ENCODE data around the gene ZBTB38. TPM values are rescaled to one million over a fixed set of nuclear protein-coding genes. Genes with fewer than 3 reads are reported as not detected.
A peak's percentile ranks its signal among the peaks of the same experiment; 100 is the strongest.

ZBTB38 gene, protein sequence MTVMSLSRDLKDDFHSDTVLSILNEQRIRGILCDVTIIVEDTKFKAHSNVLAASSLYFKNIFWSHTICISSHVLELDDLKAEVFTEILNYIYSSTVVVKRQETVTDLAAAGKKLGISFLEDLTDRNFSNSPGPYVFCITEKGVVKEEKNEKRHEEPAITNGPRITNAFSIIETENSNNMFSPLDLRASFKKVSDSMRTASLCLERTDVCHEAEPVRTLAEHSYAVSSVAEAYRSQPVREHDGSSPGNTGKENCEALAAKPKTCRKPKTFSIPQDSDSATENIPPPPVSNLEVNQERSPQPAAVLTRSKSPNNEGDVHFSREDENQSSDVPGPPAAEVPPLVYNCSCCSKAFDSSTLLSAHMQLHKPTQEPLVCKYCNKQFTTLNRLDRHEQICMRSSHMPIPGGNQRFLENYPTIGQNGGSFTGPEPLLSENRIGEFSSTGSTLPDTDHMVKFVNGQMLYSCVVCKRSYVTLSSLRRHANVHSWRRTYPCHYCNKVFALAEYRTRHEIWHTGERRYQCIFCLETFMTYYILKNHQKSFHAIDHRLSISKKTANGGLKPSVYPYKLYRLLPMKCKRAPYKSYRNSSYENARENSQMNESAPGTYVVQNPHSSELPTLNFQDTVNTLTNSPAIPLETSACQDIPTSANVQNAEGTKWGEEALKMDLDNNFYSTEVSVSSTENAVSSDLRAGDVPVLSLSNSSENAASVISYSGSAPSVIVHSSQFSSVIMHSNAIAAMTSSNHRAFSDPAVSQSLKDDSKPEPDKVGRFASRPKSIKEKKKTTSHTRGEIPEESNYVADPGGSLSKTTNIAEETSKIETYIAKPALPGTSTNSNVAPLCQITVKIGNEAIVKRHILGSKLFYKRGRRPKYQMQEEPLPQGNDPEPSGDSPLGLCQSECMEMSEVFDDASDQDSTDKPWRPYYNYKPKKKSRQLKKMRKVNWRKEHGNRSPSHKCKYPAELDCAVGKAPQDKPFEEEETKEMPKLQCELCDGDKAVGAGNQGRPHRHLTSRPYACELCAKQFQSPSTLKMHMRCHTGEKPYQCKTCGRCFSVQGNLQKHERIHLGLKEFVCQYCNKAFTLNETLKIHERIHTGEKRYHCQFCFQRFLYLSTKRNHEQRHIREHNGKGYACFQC (N-terminal part only)
- total RNA-seq, result 100 to 1,000 TPM; 183 to 225 (median 203) TPM

DNA sequence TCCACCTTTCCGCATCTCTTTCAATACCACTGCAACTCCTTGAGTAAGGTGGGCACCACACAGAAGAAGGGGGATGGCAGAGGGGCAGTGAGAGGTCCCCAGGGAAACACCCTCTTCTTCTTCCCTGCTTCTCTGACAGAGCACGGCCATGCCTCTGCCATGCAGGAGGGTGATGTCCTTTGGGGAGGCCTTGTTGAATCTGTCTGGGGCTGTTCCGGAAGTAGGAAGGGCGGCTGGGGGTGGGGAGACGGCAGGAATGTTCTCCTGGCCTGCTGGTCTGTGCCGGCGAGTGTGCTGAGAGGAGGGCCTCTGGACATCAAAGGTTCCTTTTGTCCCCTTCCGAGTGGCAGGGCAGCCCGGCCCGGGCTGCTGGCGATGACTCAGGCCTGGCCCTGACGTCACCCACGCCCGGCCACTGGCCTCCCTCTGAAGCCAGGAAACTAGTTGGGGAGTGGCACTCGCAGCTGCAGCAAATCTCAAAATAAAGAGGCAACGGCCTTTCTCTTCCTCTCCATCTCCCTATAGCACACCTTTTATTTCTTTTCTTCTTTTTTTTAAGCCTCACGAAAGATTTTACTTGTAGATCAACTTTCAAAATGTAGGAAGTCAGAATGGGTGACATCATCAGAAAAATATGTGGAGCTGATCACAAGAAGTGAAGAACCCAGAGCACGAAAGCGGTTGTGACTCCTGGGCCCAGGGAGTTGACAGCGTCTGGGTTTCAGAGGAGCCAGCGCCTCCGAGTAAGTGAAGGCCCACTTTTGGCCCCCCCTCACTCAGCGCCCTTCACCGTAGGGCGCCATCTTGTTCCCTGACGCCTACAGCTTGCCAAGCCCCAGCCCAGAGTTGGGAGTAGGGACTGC lies at the start of gene ZBTB38:
Gene ZBTB38, plus strand, starts transcription at position 443 of the 863 bp plus-strand sequence. CDS start 73,885 bp downstream, outside the sequence.
- Histone ChIP-seq H3K36me3 (no peaks in the 10 kb centered on the region), H3K4me3 (peak within 1 kb of the TSS; percentile 6 to 37), H3K4me1 (peaks cover 15 to 52% (median 15%) of the 10 kb centered on the region in 3 donors), H3K27ac (peak within 1 kb of the TSS; percentile 73 to 87 (median 86)), H3K9me3 (no peaks in the 10 kb centered on the region), H3K27me3 (no peaks in the 10 kb centered on the region)
- TF ChIP-seq CTCF (IDR thresholded peaks at IDR 0.05) (no peak), POLR2AphosphoS5 (IDR thresholded peaks at IDR 0.05) (peak; percentile 62), EP300 (IDR thresholded peaks at IDR 0.05) (peak; percentile 30), POLR2A (IDR thresholded peaks at IDR 0.05) (peak; percentile 17 to 34)
- peak; percentile 91 for ATAC-seq
- WGBS, 2 donors (ENCODE audit: low coverage in 1 of 2), result 32 to 49% methylated on average over 10 to 13 of the region's 26 CpGs

- no peak overlapping the region for H3K4me3 ChIP-seq
- ATAC-seq, result no peak
- H3K27me3 ChIP-seq, result no peaks in the 10 kb centered on the region
- no peaks in the 10 kb centered on the region for H3K36me3 ChIP-seq
- no peak overlapping the region for H3K27ac ChIP-seq
- TF ChIP-seq CTCF (IDR thresholded peaks at IDR 0.05) (no peak), POLR2AphosphoS5 (IDR thresholded peaks at IDR 0.05) (no peak), EP300 (IDR thresholded peaks at IDR 0.05) (no peak), POLR2A (IDR thresholded peaks at IDR 0.05) (no peak)
- no peaks in the 10 kb centered on the region for H3K9me3 ChIP-seq
- H3K4me1 ChIP-seq, result no peaks in the 10 kb centered on the region
Measured at GRCh38 chr3:141320399-141321108, 47.8 kb upstream of the ZBTB38 start.

DNA sequence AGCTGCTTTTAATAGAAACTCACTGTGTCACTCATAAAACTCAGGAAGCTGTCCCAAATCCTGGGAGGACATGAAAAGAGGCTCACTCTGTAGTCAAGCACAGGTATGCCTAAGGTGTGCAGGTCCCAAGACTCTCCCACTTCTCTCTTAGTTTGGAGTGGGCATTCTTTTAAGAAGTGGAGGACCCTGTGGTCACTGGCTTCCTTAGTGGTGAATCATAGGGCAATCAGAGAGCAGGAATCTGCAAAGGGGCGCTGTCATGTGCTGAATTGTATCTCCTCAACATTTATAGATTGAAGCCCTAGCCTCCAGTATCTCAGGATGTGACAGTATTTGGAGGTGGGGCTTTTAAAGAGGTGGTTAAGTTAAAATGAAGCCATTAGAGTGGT lies 47.2 kb upstream of the ZBTB38 start:
- no peak for ATAC-seq
- no peak overlapping the region for H3K4me3 ChIP-seq
- no peak overlapping the region for H3K27ac ChIP-seq
- 80 to 100% methylated on average over 1 of the region's 1 CpG for WGBS, 2 donors (ENCODE audit: low coverage in 1 of 2)
- H3K9me3 ChIP-seq, result no peaks in the 10 kb centered on the region
- H3K4me1 ChIP-seq, result no peaks in the 10 kb centered on the region
- no peaks in the 10 kb centered on the region for H3K36me3 ChIP-seq
- no peaks in the 10 kb centered on the region for H3K27me3 ChIP-seq
- TF ChIP-seq POLR2AphosphoS5 (IDR thresholded peaks at IDR 0.05), result no peak
- TF ChIP-seq POLR2A (IDR thresholded peaks at IDR 0.05), result no peak
- no peak for TF ChIP-seq EP300 (IDR thresholded peaks at IDR 0.05)
- no peak for TF ChIP-seq CTCF (IDR thresholded peaks at IDR 0.05)
